HG02884 (cell line): ENCODE measurements around the gene COL7A1.
"Not testable (repeated sequence)": the region's sequence is repeated elsewhere in the genome, so short reads cannot be mapped to it uniquely, and the experiment has no call there.

ENCODE experiments used
- ATAC-seq: cut with Tn5 transposase; IDR thresholded peaks from one replicate; pipeline ENCODE4 v1.9.1; 2021; ENCODE audit warnings: mild to moderate bottlenecking, moderate library complexity; ENCODE audit not compliant: unreplicated experiment

Gene COL7A1

GRCh38 chr3:48546203-48546829, 48.8 kb downstream of the COL7A1 start:
- no peak for ATAC-seq

- ATAC-seq: no peak
Measured at GRCh38 chr3:48544141-48544540, 51.0 kb downstream of the COL7A1 start.

- no peak for ATAC-seq
Measured at GRCh38 chr3:48543271-48543866, 51.8 kb downstream of the COL7A1 start.

GRCh38 chr3:48538451-48538850, 56.7 kb downstream of the COL7A1 start:
- no peak for ATAC-seq

GRCh38 chr3:48536785-48537184, 58.3 kb downstream of the COL7A1 start:
- no peak for ATAC-seq

- no peak for ATAC-seq
Measured at GRCh38 chr3:48536116-48536515, 59.0 kb downstream of the COL7A1 start.

- no peak for ATAC-seq
Measured at GRCh38 chr3:48535578-48535977, 59.6 kb downstream of the COL7A1 start.

- no peak for ATAC-seq
Measured at GRCh38 chr3:48532977-48533337, 62.2 kb downstream of the COL7A1 start.

GRCh38 chr3:48532271-48532976, 62.7 kb downstream of the COL7A1 start:
- no peak for ATAC-seq

- ATAC-seq: not testable (repeated sequence)
Measured at GRCh38 chr3:48530701-48531100, 64.4 kb downstream of the COL7A1 start.

GRCh38 chr3:48528754-48529153, 66.4 kb downstream of the COL7A1 start:
- no peak for ATAC-seq

GRCh38 chr3:48528048-48528447, 67.1 kb downstream of the COL7A1 start:
- no peak for ATAC-seq

GRCh38 chr3:48524970-48525369, 70.2 kb downstream of the COL7A1 start:
- ATAC-seq: no peak

GRCh38 chr3:48521635-48522034, 73.5 kb downstream of the COL7A1 start:
- ATAC-seq: no peak

GRCh38 chr3:48519277-48519643, 75.9 kb downstream of the COL7A1 start:
- ATAC-seq: no peak

GRCh38 chr3:48518638-48519276, 76.4 kb downstream of the COL7A1 start:
- ATAC-seq: no peak

- ATAC-seq: no peak
Measured at GRCh38 chr3:48518069-48518468, 77.1 kb downstream of the COL7A1 start.

GRCh38 chr3:48516571-48516970, 78.6 kb downstream of the COL7A1 start:
- ATAC-seq: no peak

GRCh38 chr3:48514431-48515227, 80.5 kb downstream of the COL7A1 start:
- no peak for ATAC-seq
